Measurements from ENCODE around the gene MRPS18A. TPM values are rescaled to one million over a fixed set of nuclear protein-coding genes. Genes with fewer than 3 reads are reported as not detected.

The MRPS18A gene
- total and polyA plus RNA-seq, 2 of the 8 experiments (the other 6 are each of a cell fraction or from before 2014, with no cell fraction given): 48.3 to 121 TPM

GRCh38 chr6:43673444-43674084 is 14.0 kb downstream of the MRPS18A start:
- H2AFZ ChIP-seq (ENCODE audit: low read length): no peak overlapping the region
- H3K4me1 ChIP-seq (replicated peaks in 1 of 4; ENCODE audit: control insufficient read depth in 3 of 4, insufficient read depth in 4 of 4, low read length in 3 of 4): peaks cover 0 to 15% (median 10%) of the 10 kb centered on the region in 4 experiments; a peak in 6 of 7 replicates
- no peak overlapping the region for H3K9ac ChIP-seq (replicated peaks in 1 of 4; ENCODE audit: extremely low read depth in 1 of 4, low read depth in 3 of 4, low read length in 3 of 4)
- H3K14ac ChIP-seq (ENCODE audit: insufficient read length): no peak overlapping the region
- H4K8ac ChIP-seq (ENCODE audit: extremely low read depth, insufficient read depth, low read length): no peak overlapping the region
- DNase-seq (ENCODE audit: low read depth in 1 of 2, low spot score in 2 of 2) (no peak), FAIRE-seq (no peak)
- no peak overlapping the region for H2AK5ac ChIP-seq (ENCODE audit: low read depth, low read length)
- ChIA-PET CTCF (ENCODE audit: partially characterized antibody) (interaction anchor here (0.7 to 12.6 kb wide), 9 partner anchors 15 to 550 kb away, joined by 3 to 146 read pairs (median 3); partner anchors contain the start of gene SLC29A1), POLR2A (ENCODE audit: partially characterized antibody) (interaction anchor here (10.0 kb wide), 1 partner anchor 13 kb away, joined by 85 read pairs; the partner anchor contains the start of gene MRPS18A)
- no peak overlapping the region for H4K5ac ChIP-seq (ENCODE audit: insufficient read length, low read depth, low read length)
- no peaks in the 10 kb centered on the region for H3K79me1 ChIP-seq (ENCODE audit: low read depth, low read length)
- H3K27ac ChIP-seq (ENCODE audit: low read depth, low read length): no peak overlapping the region
- no peak overlapping the region for H2BK20ac ChIP-seq (ENCODE audit: low read length)
- no peak overlapping the region for H3K56ac ChIP-seq (replicated peaks; ENCODE audit: insufficient read length, low read depth, low read length)
- H2BK5ac ChIP-seq (ENCODE audit: low read depth, low read length): no peak overlapping the region
- H3K18ac ChIP-seq (ENCODE audit: extremely low read depth, low read length): no peak overlapping the region
- H3K79me2 ChIP-seq (ENCODE audit: control insufficient read depth in 1 of 2, insufficient read depth in 2 of 2, low read length in 2 of 2): no peaks in the 10 kb centered on the region
- no peak overlapping the region for H3K4ac ChIP-seq (replicated peaks; ENCODE audit: insufficient read length, low read depth, low read length)
- H2BK12ac ChIP-seq (ENCODE audit: low read depth, low read length): no peak overlapping the region
- no peak overlapping the region for H2BK120ac ChIP-seq (replicated peaks; ENCODE audit: low read depth, low read length)
- no peak overlapping the region for H4K91ac ChIP-seq (replicated peaks; ENCODE audit: insufficient read length, low read length)
- no peak overlapping the region for H3K23ac ChIP-seq (ENCODE audit: insufficient read length)
- 94% methylated on average over 15 of the region's 15 CpGs; no CpG with 5 or more reads in 1 of the 2 experiments for WGBS, 2 experiments (ENCODE audit: extremely low coverage in 1 of 2, insufficient coverage in 1 of 2, insufficient read length in 1 of 2, insufficient replicate concordance in 2 of 2, low coverage in 1 of 2, low lambda C conversion rate in 2 of 2, missing lambda C conversion rate in 1 of 2)
- H4K20me1 ChIP-seq (replicated peaks in 1 of 2; ENCODE audit: control insufficient read depth in 1 of 2, insufficient read depth in 2 of 2, low read length in 2 of 2): peaks cover 0 to 8% of the 10 kb centered on the region in 2 experiments
- no peaks in the 10 kb centered on the region for H3K23me2 ChIP-seq (ENCODE audit: low read depth, low read length)
- H3K27me3 ChIP-seq (replicated peaks in 1 of 4; ENCODE audit: control insufficient read depth in 3 of 4, extremely low read depth in 1 of 4, insufficient read depth in 3 of 4, low read length in 3 of 4): no peaks in the 10 kb centered on the region
- H3K36me3 ChIP-seq (ENCODE audit: control insufficient read depth in 2 of 4, insufficient read depth in 4 of 4, low read length in 3 of 4): peaks cover 33 to 66% (median 40%) of the 10 kb centered on the region in 4 experiments
- H3K9me3 ChIP-seq (ENCODE audit: insufficient read depth in 2 of 2, low read depth in 1 of 2, low read length in 1 of 2): no peaks in the 10 kb centered on the region
- H3K4me3 ChIP-seq (ENCODE audit: extremely low read depth in 1 of 4, insufficient read depth in 2 of 4, low read depth in 3 of 4, low read length in 4 of 4): no peak overlapping the region
- no peak overlapping the region for H3K4me2 ChIP-seq (ENCODE audit: insufficient read depth in 1 of 2, low read depth in 2 of 2, low read length in 2 of 2)
- no peak overlapping the region for H2BK15ac ChIP-seq (ENCODE audit: low read length)
- TF ChIP-seq NANOG (IDR thresholded peaks at IDR 0.05; ENCODE audit: insufficient read depth, low read depth, low read length, poor library complexity, severe bottlenecking): no peak

Data from H1 (cell line).